GM19025 (cell line): ENCODE measurements around the gene DCXR.
A peak's percentile ranks its signal among the peaks of the same experiment; 100 is the strongest.

Source experiments
- ATAC-seq: cut with Tn5 transposase; IDR thresholded peaks from one replicate; pipeline ENCODE4 v1.9.1; 2021; ENCODE audit warnings: mild to moderate bottlenecking, low read depth, moderate library complexity; ENCODE audit not compliant: unreplicated experiment

DCXR gene

DNA sequence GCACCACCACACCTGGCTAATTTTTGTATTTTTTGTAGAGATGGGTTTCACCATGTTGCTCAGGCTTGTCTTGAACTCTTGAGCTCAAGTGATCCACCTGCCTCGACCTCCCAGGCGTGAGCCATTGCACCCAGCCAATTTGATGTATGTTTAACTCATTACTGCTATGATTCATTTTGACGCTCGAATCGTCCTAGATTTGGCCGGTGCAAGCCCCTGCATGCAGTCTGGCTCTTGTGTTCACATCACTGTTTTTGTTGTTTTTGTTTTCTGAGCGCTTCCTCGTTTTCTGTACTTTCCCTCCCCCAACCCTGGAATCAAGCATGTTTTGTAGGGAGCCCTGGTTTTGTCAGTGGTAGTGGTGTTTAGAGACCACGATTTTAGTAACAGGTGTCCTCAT lies 35.9 kb upstream of the DCXR start:
- ATAC-seq: no peak

DNA sequence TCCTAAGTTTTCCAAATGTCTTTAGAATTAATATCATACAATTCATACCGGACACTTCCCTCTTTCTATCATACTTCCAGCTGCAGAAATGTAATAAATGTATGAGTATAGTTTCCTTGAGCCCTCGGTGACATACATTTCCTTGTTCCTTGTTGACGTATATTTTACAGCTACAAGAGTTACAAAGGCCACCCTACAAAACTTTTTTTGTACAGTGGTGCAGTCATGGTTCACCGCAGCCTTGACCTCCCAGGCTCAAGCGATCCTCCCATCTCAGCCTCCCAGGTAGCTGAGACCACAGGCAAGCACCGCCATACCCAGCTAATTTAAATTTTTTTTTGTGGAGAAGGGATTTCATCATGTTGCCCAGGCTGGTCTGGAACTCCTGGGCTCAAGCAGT lies 35.3 kb upstream of the DCXR start:
- ATAC-seq: no peak

DNA sequence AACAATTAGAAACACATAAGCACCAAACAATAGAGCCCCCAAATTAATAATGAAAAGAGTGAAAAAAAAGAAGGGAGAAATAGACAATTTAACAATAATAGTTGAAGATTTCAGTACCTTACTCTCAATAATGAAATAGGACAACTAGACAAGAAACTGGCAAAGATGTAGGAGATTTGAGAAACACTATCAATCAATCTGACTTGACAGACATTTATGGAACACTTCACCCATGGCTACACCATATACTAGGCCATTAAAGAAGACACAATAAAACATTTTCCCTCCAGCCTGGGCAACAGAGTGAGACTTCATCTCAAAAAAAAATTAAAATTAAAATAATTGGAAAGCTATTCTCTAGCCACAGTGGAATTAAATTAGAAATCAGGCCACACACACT lies 33.1 kb upstream of the DCXR start:
- no peak for ATAC-seq

DNA sequence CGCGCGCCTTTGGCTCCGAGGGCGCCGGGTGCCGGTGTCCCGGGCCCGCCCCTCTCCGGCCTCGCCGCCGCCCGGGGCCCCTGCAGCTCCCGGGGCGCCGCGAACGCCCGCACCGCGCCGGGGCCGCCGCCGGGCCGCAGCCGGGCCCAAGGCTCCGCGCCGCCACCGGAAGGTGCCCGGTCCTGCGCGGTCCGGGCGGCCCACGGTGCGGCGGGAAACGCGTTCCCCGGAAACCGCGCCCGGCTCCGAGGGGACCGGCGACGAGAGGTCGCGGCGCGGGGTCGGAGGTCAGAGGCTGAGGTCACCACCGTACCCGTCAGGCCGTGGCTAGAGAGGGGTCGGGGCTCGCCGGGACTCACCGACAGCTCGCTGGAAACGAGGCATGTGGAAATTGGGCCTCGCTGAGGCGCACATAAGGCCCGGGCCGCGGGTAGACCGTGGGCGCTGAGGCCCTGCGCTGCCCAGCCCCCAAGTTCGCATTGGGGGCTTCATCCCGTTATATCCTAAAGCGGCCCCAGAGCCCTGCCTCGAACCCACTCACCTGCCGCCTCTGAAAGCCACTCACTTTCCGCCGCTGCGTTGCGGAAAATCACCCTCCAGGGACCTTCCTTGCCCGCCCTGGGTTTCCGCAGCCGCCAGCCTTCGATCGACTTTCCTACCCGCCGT lies 28.3 kb upstream of the DCXR start, which contains the start of gene DUS1L:
Gene DUS1L (minus strand): TSS at position 167 of the 666 bp plus-strand sequence. CDS start 745 bp downstream, outside the sequence.
- peak; percentile 55 for ATAC-seq

DNA sequence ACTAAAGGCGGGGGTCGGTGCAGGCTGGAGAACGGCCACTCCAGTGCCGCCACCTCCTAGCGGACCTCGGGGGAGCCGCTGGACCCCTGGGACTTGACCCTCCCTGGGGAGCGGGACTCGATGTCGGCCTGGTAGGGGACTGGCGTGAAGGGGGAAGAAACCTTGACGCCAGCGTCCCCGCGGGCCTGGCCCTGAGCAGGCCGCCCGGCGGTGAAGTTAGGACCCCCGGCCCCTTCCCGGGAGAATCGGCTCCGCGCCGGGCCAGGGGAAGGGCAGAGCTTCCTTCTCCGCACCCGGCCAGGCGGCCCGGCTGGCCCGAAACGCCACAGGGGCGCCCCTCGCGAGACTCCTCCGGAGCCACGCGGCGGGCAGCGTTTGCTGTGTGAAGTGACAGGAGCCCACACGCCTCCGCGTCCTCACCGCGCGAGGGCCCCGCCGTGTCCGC lies 27.7 kb upstream of the DCXR start:
- peak; percentile 23 for ATAC-seq

DNA sequence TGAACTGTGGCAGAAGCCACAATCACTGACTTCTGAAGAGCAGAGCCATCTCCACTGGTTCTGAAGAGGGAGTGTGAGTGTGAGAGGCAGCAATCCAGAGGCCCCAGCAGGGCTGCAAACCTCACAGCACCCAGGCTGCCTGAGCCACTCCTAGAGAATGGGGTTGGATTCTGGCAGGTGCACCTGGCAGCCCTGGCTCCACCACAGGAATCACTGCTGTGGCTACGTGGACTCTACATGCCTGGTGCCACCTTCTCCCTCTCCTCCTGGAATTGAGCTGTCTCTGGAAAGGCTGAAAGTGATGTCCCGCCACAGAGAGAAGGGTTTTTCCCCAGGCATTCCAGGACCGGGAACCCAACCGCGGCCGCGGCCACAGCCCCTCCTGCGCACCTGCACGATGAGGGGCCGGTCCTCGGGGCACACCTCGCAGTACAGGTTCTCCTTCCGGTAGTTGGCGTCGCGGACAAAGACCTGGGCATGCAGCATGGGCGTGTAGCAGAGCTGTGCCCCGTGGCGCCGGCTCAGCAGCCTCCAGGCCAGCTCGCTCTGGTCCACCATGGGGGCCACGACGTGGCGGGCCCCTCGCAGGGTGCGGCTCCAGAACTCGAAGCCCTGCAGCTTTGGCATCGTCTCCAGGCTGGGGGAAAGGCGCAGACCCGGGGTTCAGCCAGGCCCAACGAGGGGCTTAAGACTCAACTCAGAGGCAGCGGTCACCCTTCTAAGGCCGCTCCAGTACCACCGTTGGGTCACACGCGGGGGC lies 27.1 kb upstream of the DCXR start:
- ATAC-seq: no peak

DNA sequence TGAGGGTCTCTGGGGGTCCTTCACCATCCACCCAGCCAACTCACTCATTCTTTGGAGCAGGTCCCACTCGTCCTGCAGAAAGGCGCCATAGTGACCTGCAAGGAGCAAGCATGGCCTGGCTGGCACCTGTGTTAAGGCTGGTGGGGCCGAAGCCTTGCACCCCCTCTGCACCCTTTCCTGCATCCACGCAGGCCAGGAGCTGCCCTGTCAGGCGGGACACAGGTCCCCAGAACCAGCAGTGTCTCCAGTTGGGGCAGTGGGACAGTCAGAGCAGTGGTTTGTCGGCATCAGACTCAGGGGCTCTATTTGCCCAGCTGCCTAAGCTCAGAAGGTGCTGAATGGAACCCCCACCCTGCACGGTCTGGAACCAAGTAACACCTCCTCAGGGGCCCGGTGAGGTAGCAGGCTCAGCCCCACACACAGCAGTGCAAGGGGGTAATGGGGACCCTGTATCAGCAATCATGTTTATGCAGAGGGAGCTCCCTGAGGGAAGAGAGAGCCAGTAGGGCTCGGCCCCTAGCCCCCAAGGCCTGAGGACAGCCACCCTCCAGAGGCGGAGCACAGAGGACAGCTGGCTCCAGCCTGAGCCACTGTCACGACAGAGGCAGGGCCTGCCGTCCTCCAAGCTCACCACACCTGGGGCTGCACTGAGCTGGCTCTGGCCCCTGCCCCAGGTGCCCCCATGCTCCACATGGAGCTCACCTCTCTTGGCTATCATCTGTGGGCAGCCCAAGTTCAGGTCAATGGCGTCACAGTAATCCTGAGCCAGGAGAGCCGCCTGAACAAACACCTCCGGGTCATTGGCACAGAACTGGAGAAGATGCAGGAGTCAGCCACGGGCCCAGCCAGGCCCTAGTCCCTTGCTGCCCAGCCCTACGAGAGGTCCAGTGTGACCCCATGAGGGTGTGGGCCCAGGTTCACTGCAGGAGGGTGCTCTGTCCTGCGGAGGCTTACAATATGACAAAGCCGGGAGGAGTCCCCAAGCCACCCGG lies 26.2 kb upstream of the DCXR start:
- ATAC-seq: no peak

DNA sequence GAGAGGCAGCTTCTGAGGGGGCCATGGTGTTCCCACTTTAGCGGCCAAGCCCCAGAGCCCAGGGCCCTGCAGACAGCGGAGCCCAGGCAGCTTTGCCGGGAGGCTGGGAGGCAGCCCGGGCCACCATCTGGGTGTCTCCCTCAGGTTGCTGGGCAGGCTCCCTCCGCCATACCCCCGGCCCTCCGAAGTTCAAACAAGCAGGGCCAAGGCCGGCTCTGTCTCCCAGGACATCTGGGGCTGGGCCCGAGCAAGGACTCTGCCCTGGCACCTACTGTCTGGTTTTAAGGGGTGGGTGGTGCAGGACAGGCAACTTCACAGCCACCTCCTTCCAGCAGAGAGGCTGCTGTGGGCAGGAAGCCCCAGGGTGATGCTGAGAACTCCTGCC lies 25.5 kb upstream of the DCXR start:
- ATAC-seq: no peak

DNA sequence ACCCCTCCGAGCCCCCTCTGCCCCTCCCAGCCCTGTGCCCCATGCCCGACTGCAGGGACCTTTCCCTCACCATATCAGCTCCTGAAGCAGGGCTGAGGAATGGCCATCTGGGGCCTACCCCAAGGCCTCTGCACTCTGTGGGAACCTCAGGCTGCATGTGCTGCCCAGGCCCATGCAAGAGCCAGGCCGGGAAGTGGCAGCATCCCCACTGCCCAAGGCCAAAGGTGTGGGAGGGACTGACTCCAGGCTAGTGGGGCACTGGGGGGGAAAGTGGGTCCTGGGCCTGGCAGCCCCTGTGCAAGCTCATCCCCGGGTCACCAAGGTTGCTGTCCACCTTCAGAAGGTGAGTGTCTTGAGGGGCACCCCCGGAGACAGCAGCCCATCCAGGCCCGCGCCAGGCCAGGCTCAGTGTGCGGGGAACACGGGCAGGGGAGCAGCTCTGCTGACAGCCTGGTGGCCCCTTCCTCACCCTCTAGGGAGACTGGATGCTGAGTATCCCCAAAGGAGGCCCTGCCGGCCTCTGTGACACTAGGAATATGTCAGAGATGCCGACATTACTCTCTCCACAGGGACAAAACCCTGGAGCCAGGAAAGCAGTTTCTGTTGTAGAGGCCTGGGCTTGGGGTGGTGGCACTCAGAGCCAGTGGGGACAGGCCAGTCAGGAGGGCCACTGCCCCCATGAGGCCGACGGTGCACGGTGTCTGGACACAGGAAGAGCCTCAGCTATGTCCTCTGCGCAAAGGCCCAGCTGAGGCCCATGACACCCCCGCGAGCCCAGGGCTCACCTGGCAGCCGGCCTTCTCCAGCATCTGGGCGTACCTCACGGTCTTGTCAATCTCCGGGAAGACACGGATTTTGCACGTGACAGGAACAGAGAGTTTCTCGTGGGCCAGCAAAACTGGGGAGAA lies 24.8 kb upstream of the DCXR start:
- ATAC-seq: no peak

DNA sequence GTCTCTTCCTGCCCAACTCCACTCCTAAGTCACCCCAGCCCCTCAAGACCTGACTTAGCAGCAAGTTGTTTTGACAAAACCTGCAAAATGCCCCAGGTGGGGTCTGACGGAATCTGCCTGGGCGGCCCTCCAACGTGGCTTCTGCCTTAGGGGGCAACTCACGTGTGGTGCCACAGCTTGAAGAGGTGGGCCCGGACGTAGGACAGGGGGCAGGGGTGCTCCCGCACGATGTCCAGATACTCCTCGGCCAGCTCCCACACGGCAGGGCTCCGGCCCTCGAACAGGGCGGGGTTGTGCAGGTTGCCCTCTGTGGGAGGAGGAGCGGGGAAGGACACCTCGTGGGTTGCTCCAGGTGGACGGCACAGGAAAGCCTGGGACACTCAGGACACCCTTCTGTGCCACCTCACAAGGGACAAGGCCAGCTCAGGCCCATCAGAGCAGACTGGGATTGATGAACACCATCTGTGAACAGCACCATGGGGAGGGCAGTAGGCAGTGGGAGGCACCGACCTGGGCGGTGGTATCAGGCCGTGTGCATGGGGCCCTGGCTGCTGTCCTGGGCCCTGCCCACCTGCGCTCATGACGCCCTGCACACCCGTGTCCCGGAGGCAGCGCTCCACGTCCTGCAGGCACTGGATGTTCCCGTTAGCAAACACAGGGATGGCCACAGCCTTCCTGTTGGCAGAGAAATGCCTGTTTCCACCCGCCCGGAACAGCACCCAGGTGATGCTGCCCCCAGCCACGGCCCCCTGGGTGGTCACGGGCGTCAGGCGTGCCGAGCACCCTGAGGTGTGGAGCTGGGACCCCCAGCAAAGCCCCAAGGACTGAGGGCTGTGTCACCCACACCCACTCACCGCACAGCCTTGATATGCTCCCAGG lies 23.8 kb upstream of the DCXR start:
- no peak for ATAC-seq

DNA sequence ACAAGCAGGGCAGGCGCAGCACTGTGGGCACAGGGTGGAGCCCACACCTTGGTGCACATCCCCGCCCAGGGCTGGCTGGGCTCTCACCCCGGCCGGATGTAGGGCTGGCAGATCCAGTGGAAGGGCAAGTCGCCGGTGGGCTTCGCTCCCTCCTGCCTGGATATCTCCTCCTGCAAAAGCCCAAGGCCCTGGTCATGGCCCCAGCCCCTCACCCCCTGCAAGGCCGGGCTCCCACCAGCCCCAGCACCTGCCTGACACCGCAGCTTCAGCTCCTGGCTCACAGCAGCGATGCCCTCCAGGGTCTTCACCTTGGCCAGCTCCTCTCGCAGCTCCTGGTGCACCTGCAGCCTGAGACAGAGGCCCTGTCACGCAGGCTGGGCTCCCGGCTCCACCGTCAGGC lies 23.1 kb upstream of the DCXR start:
- ATAC-seq: no peak

DNA sequence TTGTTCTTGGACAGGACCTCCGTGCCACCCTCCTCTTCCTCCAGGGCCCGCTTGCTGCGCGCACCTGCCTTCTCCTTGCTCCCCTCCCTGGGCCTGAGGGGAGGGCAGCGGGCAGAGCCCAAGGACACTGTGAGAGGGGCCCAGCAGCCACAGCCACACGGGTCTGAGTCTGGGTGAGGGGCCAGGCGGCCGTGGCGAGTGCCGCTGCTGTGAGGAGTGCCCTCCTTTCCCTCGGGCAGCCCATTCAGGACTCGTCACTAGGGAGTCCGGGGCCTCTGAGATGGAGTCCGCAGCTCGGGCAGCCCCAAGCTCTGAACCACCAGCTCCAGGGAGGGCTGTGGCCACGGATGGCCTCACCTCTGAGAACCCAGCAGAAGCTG lies 22.5 kb upstream of the DCXR start:
- no peak for ATAC-seq

DNA sequence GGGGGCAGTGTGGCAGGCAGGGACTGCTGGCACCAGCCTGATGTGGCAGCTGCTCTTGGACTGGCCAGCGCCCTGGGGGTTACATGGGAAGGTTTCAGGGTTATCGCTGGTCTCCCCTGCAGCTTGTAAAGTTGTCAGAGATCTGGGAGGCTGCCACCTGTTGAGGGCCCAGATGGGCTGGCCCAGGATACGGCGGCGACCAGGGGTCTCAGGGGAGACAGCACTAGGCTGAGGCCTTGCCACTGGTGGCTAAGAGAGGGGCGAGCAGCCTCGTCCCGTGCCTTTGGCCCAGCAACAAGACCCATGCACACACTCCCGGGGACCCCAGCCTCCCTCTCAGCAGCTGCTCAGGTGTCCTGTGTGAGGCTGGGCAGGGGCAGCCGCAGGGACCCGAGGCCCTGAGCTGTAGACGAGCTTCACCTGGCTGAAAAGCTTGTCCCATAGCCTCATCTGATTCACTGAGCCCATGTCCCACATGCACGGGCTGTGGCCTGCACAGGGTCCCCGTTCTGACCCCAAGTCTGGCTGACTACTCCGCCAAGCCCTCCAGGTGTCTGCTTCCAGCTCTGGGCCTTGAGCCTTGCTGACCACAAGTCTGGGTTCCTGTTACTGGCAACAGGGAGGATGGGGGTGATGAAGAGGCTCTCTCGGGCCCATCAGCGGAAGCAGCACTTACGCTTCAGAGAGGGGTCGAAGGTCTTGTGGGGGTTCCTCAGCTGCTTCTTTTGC lies 21.9 kb upstream of the DCXR start:
- no peak for ATAC-seq

DNA sequence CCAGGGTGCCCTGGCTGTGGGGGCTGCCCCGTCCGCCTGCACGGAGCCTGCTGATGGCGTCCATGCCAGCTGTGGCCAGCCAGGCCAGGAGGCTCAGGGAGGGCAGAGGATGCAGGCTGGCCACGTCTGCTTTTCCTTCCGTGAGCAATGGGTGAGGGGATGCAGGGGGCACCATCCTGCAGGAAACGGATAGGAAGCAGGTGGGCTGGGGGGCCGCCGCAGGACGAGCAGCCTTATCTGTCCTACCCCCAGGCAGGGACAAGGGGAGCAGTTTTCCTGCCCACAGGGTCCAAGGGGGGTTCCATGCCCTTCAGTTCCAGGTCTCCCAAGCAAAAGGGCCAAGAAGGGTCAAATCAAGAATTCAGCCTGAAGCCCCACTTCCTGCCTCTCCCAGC lies 21.4 kb upstream of the DCXR start:
- ATAC-seq: no peak

DNA sequence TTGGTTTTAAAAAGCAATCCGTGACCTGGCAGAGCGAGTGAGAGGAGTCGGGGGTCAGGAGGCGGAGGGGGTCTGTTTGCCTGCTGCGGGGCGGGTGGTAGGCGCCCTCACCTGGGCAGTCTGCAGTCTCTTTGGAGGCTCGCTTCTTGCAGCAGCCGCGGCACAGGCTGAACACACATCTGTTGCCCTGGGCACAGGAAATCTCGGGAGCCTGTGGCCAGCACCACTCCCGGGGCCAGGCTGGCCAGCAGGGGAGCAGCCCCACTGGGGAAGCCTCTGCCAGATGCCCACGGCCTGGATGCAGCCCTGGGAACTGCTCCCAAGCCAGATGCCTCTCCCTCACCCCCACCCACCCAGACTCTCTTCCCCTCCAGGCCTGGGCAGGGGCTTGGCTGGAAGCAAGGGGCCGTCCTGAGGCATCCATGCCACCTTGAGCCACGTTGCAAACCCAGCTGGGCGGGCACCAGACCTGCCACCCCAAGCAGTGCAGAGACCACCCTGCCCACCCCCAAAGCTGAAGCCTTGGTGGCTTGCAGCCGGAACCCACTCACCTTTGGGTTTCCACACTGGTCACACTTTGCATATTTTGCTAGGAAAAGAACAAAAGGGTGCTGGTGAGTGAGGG lies 20.8 kb upstream of the DCXR start:
- ATAC-seq: no peak

DNA sequence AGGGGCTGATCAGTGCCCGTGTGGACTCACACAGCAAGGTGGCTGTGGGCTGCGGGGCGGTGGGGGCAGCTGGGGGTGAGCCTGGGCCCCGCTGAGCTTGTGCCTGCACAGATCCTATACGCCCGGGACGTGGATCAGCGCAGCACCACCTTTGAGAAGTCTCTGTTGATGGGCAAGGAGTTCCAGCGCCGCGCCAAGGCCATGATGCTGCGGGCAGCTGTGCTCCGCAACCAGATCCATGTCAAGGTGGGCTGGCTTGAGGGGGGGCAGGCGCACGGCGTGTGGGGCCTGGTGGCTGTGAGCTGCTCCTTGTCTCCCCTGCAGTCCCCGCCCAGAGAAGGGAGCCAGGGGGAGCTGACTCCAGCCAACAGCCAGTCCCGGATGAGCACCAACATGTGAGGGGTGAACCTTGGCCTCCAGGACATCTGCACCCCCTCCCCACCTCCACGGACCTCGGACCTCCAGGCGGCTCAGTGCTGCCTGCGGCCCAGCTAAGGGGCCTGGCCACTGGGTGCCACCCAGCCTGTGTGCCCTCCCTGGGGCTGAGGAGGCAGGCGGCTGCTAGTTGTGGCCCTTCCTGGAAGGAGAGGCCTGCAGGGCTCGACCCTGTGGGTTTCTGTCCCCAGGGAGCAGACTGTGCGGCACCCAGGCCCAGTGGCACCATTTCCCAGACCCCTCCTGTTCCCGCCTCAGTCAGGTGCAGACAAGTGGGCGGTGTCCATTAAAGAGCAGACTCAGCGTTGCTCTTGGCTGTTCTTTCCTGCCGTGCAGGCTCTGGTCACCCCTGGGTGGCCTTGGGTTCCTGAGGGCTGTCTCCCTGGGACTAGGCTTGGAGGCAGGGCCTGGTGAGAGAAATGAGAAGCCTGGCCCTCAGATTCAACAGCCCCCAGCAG lies 19.5 kb upstream of the DCXR start:
- ATAC-seq: no peak
